ENCODE data around the gene C18orf54.
"Not testable (repeated sequence)": the region's sequence is repeated elsewhere in the genome, so short reads cannot be mapped to it uniquely, and the experiment has no call there.

Gene C18orf54

DNA sequence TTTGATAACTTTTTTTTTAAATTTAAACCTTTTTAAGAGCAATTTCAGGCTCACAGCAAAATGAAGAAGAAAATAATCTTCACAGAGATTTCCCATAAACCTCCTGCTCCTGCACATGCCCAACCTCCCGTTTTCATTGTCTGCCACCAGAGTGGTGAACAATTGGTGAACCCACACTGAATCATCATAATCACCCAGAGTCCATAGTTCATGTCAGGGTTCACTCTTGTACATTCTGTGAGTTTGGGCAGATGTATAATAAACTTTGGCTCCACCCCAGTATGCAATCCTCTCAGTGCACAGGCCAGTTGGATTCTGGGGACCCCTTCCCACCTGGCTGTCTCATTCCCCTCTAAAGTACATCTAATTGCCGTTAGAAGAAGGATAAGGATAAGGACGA, 24.4 kb downstream of the C18orf54 start:
- Histone ChIP-seq H3K36me3 (no peaks in the 10 kb centered on the region), H3K9me3 (ENCODE audit: severe bottlenecking) (no peaks in the 10 kb centered on the region), H3K27ac (no peak overlapping the region), H3K27me3 (ENCODE audit: insufficient read depth, low read depth, severe bottlenecking) (no peaks in the 10 kb centered on the region), H3K4me3 (ENCODE audit: low read depth, low read length) (no peak overlapping the region)
- TF ChIP-seq, protein P1, sequence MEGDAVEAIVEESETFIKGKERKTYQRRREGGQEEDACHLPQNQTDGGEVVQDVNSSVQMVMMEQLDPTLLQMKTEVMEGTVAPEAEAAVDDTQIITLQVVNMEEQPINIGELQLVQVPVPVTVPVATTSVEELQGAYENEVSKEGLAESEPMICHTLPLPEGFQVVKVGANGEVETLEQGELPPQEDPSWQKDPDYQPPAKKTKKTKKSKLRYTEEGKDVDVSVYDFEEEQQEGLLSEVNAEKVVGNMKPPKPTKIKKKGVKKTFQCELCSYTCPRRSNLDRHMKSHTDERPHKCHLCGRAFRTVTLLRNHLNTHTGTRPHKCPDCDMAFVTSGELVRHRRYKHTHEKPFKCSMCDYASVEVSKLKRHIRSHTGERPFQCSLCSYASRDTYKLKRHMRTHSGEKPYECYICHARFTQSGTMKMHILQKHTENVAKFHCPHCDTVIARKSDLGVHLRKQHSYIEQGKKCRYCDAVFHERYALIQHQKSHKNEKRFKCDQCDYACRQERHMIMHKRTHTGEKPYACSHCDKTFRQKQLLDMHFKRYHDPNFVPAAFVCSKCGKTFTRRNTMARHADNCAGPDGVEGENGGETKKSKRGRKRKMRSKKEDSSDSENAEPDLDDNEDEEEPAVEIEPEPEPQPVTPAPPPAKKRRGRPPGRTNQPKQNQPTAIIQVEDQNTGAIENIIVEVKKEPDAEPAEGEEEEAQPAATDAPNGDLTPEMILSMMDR (IDR thresholded peaks at IDR 0.05; ENCODE audit: low read depth, low read length), result no peak
- DNase-seq, result no peak

DNA sequence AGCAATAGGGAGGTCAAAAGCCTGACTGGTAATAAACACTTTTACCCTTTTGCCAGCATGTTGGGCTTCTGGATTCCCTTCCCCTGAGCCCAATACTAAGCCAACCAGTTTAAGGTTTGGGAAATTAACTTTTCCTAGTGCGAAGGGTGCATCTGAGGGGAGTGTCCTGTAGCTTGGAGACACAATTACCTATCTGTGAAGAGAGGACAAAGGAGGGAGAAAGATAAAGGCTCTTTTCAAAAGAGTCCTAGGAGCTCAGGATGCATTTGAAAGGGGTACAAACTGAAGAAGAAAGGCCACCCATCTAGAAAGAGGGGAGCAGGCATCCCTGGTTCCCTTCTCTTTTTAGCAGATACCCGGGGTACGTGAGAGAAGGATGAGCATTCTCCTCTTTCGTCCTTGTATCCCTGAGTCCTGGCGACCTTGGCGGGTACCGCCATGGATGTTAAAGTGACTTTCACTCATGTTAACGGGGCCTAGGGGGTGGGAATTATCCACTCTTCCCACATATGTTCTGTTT, 25.1 kb downstream of the C18orf54 start:
- no peaks in the 10 kb centered on the region for H3K27me3 ChIP-seq (ENCODE audit: insufficient read depth, low read depth, severe bottlenecking)
- no peak overlapping the region for H3K27ac ChIP-seq
- no peaks in the 10 kb centered on the region for H3K36me3 ChIP-seq
- no peaks in the 10 kb centered on the region for H3K9me3 ChIP-seq (ENCODE audit: severe bottlenecking)
- TF ChIP-seq, protein P1 (IDR thresholded peaks at IDR 0.05; ENCODE audit: low read depth, low read length), result no peak
- H3K4me3 ChIP-seq (ENCODE audit: low read depth, low read length), result no peak overlapping the region
- DNase-seq, result no peak

GRCh38 chr18:54386043-54386442, 28.3 kb downstream of the C18orf54 start:
- H3K27ac ChIP-seq, result no peak overlapping the region
- no peaks in the 10 kb centered on the region for H3K9me3 ChIP-seq (ENCODE audit: severe bottlenecking)
- H3K4me3 ChIP-seq (ENCODE audit: low read depth, low read length), result no peak overlapping the region
- DNase-seq, result no peak
- no peaks in the 10 kb centered on the region for H3K36me3 ChIP-seq
- TF ChIP-seq, protein P1 (IDR thresholded peaks at IDR 0.05; ENCODE audit: low read depth, low read length), result no peak
- peaks cover 11% of the 10 kb centered on the region for H3K27me3 ChIP-seq (ENCODE audit: insufficient read depth, low read depth, severe bottlenecking)

GRCh38 chr18:54386800-54387495, 29.2 kb downstream of the C18orf54 start:
- H3K4me3 ChIP-seq (ENCODE audit: low read depth, low read length); H3K9me3 ChIP-seq (ENCODE audit: severe bottlenecking); DNase-seq; H3K36me3 ChIP-seq; H3K27ac ChIP-seq: not testable (repeated sequence)
- peaks cover 11% of the 10 kb centered on the region for H3K27me3 ChIP-seq (ENCODE audit: insufficient read depth, low read depth, severe bottlenecking)

DNA sequence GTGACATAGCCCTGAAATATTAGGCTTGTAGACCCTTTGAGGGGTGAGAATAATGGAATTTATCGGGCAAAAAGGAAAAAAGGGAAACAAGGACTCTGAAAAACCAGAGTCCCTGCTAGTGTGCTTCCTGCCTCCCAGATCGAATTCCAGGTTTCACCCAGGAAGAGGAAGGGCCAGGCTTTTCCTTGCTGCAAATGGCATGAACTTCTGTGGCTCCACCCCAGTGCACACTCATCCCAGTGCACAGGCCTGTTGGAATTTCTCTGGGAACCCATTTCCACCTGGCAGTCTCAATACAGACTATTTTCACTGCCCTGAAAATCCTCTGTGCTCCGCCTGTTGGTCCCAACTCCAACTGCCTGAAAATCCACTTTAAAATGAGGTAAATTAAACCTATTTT, 29.9 kb downstream of the C18orf54 start:
- DNase-seq, result no peak
- Histone ChIP-seq H3K9me3 (ENCODE audit: severe bottlenecking) (no peaks in the 10 kb centered on the region), H3K27me3 (ENCODE audit: insufficient read depth, low read depth, severe bottlenecking) (peaks cover 13% of the 10 kb centered on the region), H3K36me3 (no peaks in the 10 kb centered on the region), H3K4me3 (ENCODE audit: low read depth, low read length) (no peak overlapping the region), H3K27ac (no peak overlapping the region)
- TF ChIP-seq, protein P1 (IDR thresholded peaks at IDR 0.05; ENCODE audit: low read depth, low read length), result no peak

GRCh38 chr18:54388203-54389142, 30.8 kb downstream of the C18orf54 start:
- H3K9me3 ChIP-seq (ENCODE audit: severe bottlenecking), result no peaks in the 10 kb centered on the region
- DNase-seq, result no peak
- no peak overlapping the region for H3K27ac ChIP-seq
- no peaks in the 10 kb centered on the region for H3K36me3 ChIP-seq
- no peak overlapping the region for H3K4me3 ChIP-seq (ENCODE audit: low read depth, low read length)
- TF ChIP-seq, protein P1 (IDR thresholded peaks at IDR 0.05; ENCODE audit: low read depth, low read length), result no peak
- H3K27me3 ChIP-seq (ENCODE audit: insufficient read depth, low read depth, severe bottlenecking), result peaks cover 15% of the 10 kb centered on the region

Measured in WERI-Rb-1 (cell line).